Stimulated activated CD8-positive, alpha-beta memory T cell treated with anti-CD3 and anti-CD28 coated beads, Interleukin-15, amount 100 ng/mL, for 24 hours (primary cell): ENCODE data around the gene RNF144B.
"Not testable (repeated sequence)": the region's sequence is repeated elsewhere in the genome, so short reads cannot be mapped to it uniquely, and the experiment has no call there.

Experiments used
- DNase-seq: peaks from one replicate; pipeline ENCODE4 v3.0.0-alpha.2; 2020; ENCODE audit warnings: low read depth

The RNF144B gene

DNA sequence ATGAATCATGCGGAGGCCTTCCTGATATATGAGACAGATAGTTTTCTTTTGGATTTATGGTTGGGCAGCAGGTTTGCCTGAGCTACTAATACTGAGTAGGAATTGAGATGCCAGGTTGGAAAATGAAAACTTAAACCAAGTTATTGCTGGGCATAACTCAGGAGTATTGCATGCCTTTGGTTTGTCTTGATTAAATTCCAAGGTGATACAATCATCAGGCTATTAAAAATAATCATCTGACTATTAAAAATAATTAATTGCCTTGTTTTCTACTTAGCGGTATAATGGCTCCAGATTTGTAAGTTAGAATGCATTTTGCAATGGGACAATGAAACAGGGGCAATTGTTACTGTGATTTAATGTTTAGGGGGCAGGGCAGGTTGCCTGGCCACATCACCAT is 15.5 kb upstream of the RNF144B start:
- DNase-seq = no peak

- DNase-seq = no peak
These were observed 6.9 kb upstream of the RNF144B start for GRCh38 chr6:18380158-18380836.

DNA sequence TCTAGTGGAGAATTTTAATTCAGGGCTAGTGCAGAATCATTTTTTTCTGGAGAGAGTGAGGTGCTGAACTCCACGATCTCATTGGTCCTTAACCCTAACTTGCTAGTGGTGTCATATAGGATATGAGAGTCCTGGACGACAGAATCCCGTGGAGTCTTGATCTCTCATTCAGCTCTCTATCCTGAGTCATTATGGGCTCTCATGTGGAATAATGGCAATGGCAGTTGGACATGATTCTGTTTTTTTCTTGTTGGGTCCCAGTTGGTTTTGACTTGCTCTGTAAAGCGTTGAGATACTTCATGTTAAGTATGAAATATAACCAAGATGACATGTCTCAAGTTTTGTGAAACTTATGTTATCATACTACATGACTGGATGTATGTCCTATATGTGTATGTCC is 6.3 kb upstream of the RNF144B start:
- DNase-seq = no peak

- no peak for DNase-seq
These were observed 3.7 kb upstream of the RNF144B start for GRCh38 chr6:18383441-18383840.

DNA sequence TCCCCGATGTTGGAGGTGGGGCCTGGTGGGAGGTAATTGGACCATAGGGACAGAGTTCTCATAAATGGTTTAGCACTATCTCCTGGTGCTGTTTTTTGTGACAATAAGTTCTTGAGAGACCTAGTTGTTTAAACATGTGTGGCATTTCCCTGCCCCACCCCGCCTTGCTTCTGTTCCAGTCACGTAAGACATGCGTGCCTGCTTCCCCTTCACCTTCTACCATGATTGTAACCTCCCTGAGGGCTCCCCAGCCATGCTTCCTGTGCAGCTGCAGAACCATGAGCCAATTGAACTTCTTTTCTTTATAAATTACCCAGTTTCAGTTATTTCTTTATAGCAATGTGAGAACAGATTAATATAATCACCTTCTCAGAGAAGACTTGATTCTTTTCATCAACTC is 2.5 kb upstream of the RNF144B start:
- no peak for DNase-seq

- no peak for DNase-seq
These were observed 713 bp upstream of the RNF144B start for GRCh38 chr6:18386298-18386976.

- no peak for DNase-seq
These were observed 1.1 kb downstream of the RNF144B start for GRCh38 chr6:18388271-18388670.

DNA sequence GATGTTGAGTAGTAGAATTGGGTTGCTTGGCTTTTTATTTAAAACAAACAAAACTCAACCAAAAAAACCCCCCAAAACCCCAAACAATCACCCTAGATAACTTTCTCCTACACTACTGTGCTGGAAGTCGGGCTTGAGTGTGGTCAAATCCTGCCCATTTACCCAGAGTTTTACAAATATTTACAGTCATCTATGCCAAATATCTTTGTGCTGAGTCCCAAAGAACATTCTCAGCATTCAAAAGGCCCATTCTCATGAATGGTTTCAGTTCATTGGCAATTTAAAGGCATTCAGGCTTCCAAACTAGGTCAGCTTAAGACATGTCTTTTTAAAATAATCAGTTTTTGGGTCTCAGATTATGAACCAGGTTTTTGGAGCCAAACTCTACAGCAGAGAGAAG is 1.8 kb downstream of the RNF144B start:
- no peak for DNase-seq

DNA sequence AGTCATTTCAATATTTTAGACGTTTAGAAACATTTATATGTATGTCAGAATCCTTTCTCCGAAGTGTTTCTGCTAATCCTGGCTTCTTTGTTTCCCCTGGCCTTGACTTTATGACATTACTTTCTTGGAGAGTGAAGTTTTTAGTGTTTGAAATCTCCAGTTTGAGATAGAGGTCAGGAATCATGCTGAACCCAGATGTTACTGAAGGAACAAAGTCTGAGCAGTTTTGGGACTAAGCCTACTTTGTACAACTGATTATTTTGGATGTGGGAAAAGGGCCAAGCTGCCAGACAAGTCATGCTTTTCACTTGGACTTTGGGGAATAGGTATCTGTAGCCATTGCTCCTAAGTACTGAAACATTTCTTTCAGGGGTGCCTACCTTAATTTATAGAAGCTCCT is 2.3 kb downstream of the RNF144B start:
- DNase-seq = no peak

- no peak for DNase-seq
These were observed 3.3 kb downstream of the RNF144B start for GRCh38 chr6:18390476-18390875.

- no peak for DNase-seq
These were observed 3.9 kb downstream of the RNF144B start for GRCh38 chr6:18391023-18391422.

DNA sequence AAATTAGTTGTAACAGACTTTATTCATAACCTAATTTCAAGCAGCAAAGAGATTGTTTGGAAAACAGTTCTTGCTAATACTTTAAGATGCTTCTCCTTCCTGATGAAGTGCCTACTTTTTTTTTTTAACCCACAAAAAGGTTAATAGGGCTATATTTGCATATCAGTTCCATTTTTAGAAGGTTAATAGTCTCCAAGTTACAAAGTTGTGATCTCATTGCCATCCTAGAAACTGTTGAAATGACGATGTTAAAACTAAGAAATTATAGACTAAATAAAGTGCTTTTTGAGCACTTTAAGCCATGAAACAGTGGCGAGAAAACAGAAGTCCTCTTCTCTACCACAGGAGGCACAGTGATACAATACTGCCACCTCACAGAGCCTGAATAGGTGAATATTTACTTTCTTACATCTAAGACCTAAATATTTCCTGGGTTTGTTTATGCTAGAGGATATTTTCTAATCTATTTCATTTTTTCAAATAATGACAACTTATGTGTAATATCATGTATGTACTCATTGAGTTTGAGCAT is 5.3 kb downstream of the RNF144B start:
- DNase-seq = no peak

DNA sequence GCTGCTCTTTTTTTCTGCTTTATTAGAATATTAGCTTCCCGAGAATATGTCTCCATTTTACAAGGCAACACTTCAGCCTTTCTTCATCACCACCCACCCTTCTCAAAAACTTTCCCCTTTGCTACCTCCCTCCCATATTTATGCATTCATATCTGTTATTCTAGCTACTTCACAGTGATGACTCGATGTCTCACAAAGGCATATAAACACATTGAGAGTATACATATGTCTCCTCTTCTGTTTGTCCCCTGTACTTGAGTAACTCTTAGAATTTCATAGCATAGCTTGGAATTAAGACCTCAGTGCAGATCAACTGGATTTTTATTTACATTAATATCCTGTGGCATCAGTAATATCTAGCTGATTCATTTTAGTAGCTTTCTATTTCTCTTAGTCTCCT is 6.5 kb downstream of the RNF144B start:
- no peak for DNase-seq

- no peak for DNase-seq
These were observed 8.2 kb downstream of the RNF144B start for GRCh38 chr6:18395177-18395855.

DNA sequence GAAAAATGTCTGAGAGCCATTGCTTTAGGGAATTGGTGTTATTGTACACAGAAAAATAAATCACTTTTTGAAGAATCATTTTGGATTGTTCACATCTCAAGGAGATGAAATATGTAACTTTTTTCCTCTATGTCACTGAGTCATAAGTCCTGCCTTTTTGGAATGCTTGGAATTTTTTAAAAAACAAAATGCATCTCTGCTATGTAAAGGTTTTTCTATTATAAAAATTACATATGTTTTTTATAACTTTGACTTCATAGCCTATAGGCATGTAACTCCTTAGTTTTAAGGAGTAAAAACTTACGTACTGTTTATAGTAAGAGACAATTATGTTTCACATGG is 8.7 kb downstream of the RNF144B start:
- DNase-seq = no peak

- DNase-seq = no peak
These were observed 10.6 kb downstream of the RNF144B start for GRCh38 chr6:18397701-18398100.

- DNase-seq = not testable (repeated sequence)
These were observed 11.1 kb downstream of the RNF144B start for GRCh38 chr6:18398225-18398624.

- no peak for DNase-seq
These were observed 13.8 kb downstream of the RNF144B start for GRCh38 chr6:18400831-18401446.

- DNase-seq = not testable (repeated sequence)
These were observed 17.8 kb downstream of the RNF144B start for GRCh38 chr6:18404965-18405364.

DNA sequence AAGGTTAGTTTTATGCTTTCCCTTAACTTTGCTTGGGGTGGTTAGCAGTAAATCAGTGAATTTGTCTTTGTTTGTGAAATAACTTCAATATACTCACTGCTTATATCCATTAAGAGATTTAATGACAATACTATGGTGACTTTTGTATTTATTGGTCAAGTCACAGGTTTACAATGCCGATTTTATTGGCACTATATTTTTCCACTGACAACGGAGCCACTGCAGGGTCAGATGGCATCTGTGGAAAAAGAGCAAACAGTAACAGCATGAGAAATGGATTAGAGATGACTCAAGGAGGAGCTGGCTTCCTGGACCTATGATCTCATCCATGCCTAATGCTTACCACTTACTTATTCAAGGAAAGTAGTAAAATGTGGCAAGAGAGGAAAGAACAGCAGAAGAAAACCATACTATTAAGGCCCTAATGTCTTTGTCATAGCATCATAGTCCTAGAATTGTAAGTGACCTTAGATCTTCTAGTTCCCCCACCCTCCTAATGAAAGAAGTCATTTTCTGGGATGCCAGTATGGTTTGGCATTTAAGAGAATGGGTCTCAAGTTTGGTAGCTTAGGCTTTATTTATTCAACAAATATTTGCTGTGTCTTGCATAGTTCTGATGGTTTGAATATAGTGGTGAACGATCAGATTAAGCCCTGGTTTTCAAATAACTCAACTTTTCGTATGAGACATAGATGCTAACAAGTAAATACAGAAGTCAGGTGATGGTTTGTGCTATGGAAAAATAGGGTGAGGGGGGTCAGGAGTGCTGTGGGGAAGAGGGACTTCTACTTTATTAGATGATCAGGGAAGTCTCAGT is 18.5 kb downstream of the RNF144B start:
- DNase-seq = no peak

DNA sequence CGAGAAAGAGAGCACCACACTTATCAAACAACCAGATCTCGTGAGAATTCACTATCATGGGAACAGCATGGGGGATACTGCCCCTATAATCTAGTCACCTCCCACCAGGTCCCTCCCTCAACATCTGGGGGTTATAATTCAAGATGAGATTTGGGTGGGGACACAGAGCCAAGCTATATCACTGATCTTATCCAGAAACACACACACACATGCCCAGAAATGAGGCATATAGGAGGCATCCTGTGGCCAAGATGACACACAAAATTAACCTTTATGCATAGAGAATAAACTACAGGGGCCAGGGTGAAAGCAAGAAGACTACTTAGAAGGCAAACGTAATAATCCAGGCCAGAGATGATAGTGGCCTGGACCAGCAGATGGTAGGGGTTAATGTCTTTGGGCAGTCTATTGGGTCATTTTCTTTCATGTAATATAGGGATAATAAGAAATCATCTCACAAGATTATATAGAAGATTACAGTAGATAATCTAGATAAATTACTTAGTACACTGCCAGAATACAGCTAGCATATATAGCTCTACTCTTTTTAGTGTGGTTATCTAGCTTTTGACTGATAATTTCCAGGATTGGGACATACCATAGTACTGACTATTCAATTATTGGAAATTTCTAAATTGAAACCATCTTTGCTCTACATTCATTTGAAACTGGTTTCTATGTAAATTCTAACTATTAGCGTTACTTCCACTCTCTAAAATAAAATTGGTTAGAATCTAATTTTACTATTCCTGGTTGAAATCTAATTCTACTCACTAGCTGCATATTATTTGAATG is 20.0 kb downstream of the RNF144B start:
- DNase-seq = no peak
